Left colon (tissue), 2 donors: ENCODE data around the gene MT1B. TPM values are rescaled to one million over a fixed set of nuclear protein-coding genes. Genes with fewer than 3 reads are reported as not detected.

Experiments
- ATAC-seq: fragments of 200-7000 bp; cut with Tn5 transposase; one replicate; pipeline ENCODE4 v1.9.1; 2020; ENCODE audit warnings: mild to moderate bottlenecking, moderate library complexity
- DNase-seq, 2 donors: peaks; one replicate each; pipeline ENCODE4 v3.0.0-alpha.2; 2020
- intact Hi-C, 2 donors: fragments of 100-400 bp; cut with DNase I in 1 of 2; cut with micrococcal nuclease in 1 of 2; formaldehyde crosslinking; loops; one replicate each; pipeline versions ENCODE4 v1.11.2 to v1.14.0; 2022; cut with DNase I, micrococcal nuclease
- long read RNA-seq: library from polyadenylated mRNA; unstranded; transcript quantifications from one replicate; pipeline ENCODE4 v2.0.0, GENCODE V29; 2021
- total RNA-seq, 2 donors: library from RNA; stranded (reverse); fragmentation: NEBNext Ultra II Directional; extraction: Animal tissue kit (Norgen Biotek cat#: 25700); gene quantifications; one replicate each; pipeline ENCODE4 v1.2.1, GENCODE V29; 2021
- donor health status: DM: no; HTN: no; CAD: no.
- donor health status: DM: yes; HTN: yes; CAD: no.

MT1B gene
- total RNA-seq: not detected
- long read RNA-seq: 0 reads

GRCh38 chr16:56651586-56651985 is at the start of gene MT1B:
Gene MT1B (plus strand): TSS chr16:56651886. CDS start chr16:56651954, 68 bp downstream.
- ATAC-seq (no peak), DNase-seq (no peak)
- intact Hi-C loops: no loop called here

- ATAC-seq (peak; percentile 48), DNase-seq (peak; percentile 45 to 48)
- intact Hi-C loops: loop anchor here in 1 of 2 donors (5.0 kb wide), 1 partner anchor 86 kb away; no protein-coding TSS in a partner anchor
Measured at GRCh38 chr16:56603589-56603988, 48.1 kb upstream of the MT1B start.

- no peak for ATAC-seq
Measured at GRCh38 chr16:56604966-56605365, 46.7 kb upstream of the MT1B start.

GRCh38 chr16:56605475-56605874 is 46.2 kb upstream of the MT1B start:
- ATAC-seq: no peak
- intact Hi-C loops: no loop called here
- no peak for DNase-seq

More at GRCh38 chr16:56604966-56605365, 46.7 kb upstream of the MT1B start:
- intact Hi-C loops: loop anchor here in 1 of 2 donors (5.0 kb wide), 1 partner anchor 88 kb away; no protein-coding TSS in a partner anchor
- DNase-seq: no peak

GRCh38 chr16:56606071-56606475 is 45.6 kb upstream of the MT1B start:
- intact Hi-C loops: no loop called here
- DNase-seq (no peak), ATAC-seq (no peak)

- ATAC-seq: no peak
- intact Hi-C loops: no loop called here
Measured at GRCh38 chr16:56606476-56607108, 45.1 kb upstream of the MT1B start.

GRCh38 chr16:56607109-56607618 is 44.5 kb upstream of the MT1B start:
- ATAC-seq (no peak), DNase-seq (peak; percentile 34 to 73)
- intact Hi-C loops: no loop called here

More at GRCh38 chr16:56606476-56607108, 45.1 kb upstream of the MT1B start:
- DNase-seq: no peak

- DNase-seq (no peak), ATAC-seq (no peak)
- intact Hi-C loops: no loop called here
Measured at GRCh38 chr16:56607675-56608042, 44.0 kb upstream of the MT1B start.

GRCh38 chr16:56608043-56608875 is 43.4 kb upstream of the MT1B start, which contains the start of gene MT2A:
Gene MT2A (plus strand): TSS chr16:56608584. CDS start chr16:56608656, 72 bp downstream.
- DNase-seq: peak; percentile 95 to 97
- intact Hi-C loops: no loop called here
- ATAC-seq: peak; percentile 89

GRCh38 chr16:56608876-56609462 is 42.7 kb upstream of the MT1B start:
- peak in 1 of 2 donors; percentile 41 for DNase-seq
- intact Hi-C loops: no loop called here
- ATAC-seq: peak; percentile 22

- intact Hi-C loops: no loop called here
- ATAC-seq: peak; percentile 63
Measured at GRCh38 chr16:56609463-56609921, 42.2 kb upstream of the MT1B start.

GRCh38 chr16:56610017-56610608 is 41.6 kb upstream of the MT1B start:
- intact Hi-C loops: no loop called here
- peak; percentile 27 for ATAC-seq
- peak in 1 of 2 donors; percentile 48 for DNase-seq

More at GRCh38 chr16:56609463-56609921, 42.2 kb upstream of the MT1B start:
- peak; percentile 87 to 93 for DNase-seq

- no peak for DNase-seq
- ATAC-seq: no peak
- intact Hi-C loops: no loop called here
Measured at GRCh38 chr16:56610609-56611111, 41.0 kb upstream of the MT1B start.

GRCh38 chr16:56611281-56611833 is 40.3 kb upstream of the MT1B start:
- ATAC-seq: no peak

GRCh38 chr16:56613706-56614105 is 38.0 kb upstream of the MT1B start:
- ATAC-seq (no peak), DNase-seq (no peak)
- intact Hi-C loops: no loop called here

More at GRCh38 chr16:56611281-56611833, 40.3 kb upstream of the MT1B start:
- intact Hi-C loops: no loop called here
- no peak for DNase-seq

GRCh38 chr16:56614549-56614991 is 37.1 kb upstream of the MT1B start:
- intact Hi-C loops: no loop called here
- DNase-seq: no peak
- no peak for ATAC-seq

- intact Hi-C loops: no loop called here
- no peak for ATAC-seq
- no peak for DNase-seq
Measured at GRCh38 chr16:56615353-56615752, 36.3 kb upstream of the MT1B start.

GRCh38 chr16:56616608-56617211 is 35.0 kb upstream of the MT1B start:
- ATAC-seq (peak; percentile 8), DNase-seq (no peak)
- intact Hi-C loops: no loop called here
